Measurements from ENCODE around the gene RANBP6.

The RANBP6 gene

GRCh38 chr9:5978523-5978922 lies 36.9 kb downstream of the RANBP6 start:
- H3K4me3 ChIP-seq (ENCODE audit: low read depth, low read length), result no peak overlapping the region
- DNase-seq (ENCODE audit: low read depth), result no peak
- TF ChIP-seq CTCF (IDR thresholded peaks at IDR 0.05; ENCODE audit: low read depth, low read length, missing control alignments), result no peak

GRCh38 chr9:5976674-5977397 lies 38.6 kb downstream of the RANBP6 start:
- peak; percentile 19 for TF ChIP-seq CTCF (IDR thresholded peaks at IDR 0.05; ENCODE audit: low read depth, low read length, missing control alignments)
- DNase-seq (ENCODE audit: low read depth), result no peak
- no peak overlapping the region for H3K4me3 ChIP-seq (ENCODE audit: low read depth, low read length)

DNA sequence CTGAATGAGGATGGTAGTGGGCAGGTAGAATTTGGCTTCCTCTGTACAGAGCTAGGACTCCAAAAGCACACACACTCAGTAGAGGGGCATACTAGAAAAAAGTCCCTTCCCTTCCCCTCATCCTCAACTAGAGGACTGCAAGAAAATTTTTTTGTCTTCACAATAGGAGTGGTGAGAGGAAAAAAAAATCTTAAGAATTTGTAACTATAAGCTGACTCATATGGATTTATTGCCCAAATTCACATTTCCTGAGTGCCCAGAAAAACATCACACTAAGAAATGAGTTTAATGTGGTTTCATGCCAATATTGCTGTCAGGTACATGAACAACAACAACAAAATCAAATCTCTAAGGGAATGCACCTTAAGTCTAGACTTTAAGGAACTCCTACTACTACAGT lies 43.7 kb downstream of the RANBP6 start:
- no peak for DNase-seq (ENCODE audit: low read depth)
- no peak for TF ChIP-seq CTCF (IDR thresholded peaks at IDR 0.05; ENCODE audit: low read depth, low read length, missing control alignments)
- no peak overlapping the region for H3K4me3 ChIP-seq (ENCODE audit: low read depth, low read length)
